ENCODE results near the gene MYRIP.

DNA sequence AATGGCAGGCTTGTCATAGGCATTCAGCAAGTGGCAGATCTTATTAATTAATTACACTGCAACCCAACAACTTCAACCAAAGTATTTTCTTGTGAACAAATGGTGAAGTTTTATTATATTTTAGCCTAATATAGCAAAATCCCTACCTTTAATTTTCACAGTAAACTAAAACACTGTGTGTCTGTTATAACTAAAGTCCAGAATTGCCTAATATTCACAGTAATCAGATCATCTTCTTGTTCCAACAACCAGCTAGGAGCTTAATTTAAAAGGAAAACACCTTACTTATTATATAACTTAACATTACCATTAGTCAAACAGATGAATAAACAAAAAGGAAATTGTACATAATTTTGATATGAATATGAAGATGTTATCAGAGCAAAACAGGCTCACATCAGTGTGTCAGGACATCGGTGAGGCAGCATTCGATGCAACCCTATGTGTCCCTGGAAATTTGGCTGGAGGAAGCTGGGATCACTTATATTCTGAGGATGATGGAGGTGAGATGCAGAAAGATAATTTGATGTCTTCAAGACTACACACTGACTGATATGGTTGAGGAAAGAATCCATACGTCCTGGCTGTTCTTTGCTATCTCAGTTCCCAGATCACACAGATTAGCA, 310.8 kb downstream of the MYRIP start:
- no peak for TF ChIP-seq POLR2AphosphoS5 (IDR thresholded peaks at IDR 0.05; ENCODE audit: borderline replicate concordance, low read depth, low read length)
- no peak for TF ChIP-seq EZH2 (IDR thresholded peaks at IDR 0.05)
